Measurements from ENCODE around the gene SLC46A2.

SLC46A2 gene

DNA sequence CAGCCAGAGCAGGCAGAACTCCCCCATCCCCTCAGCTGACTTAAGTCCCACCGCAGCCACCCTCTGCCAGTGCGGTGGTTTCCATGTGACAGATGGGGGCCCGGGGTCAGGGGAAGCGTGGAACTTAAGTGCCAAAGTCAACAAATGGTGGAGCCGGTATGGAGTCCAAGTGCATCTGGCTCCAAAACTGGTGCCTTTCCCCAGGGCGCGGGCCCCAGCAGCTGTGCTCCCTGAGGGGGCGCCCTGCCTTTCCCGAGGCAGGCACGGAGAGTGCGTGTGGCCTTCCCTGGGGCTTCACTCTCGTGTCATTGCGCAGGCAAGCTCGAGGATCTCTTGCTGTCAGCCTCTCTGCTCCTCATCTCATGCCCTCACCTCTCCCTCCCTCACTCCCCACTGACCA, 33.8 kb downstream of the SLC46A2 start:
- Histone ChIP-seq H3K4me2 (ENCODE audit: low read length) (no peak overlapping the region), H3K4me3 (ENCODE audit: low read length) (no peak overlapping the region), H2AK5ac (ENCODE audit: low read length) (no peak overlapping the region), H3K9ac (ENCODE audit: low read length) (no peak overlapping the region), H2BK120ac (ENCODE audit: low read depth, low read length) (no peak overlapping the region), H3K4ac (ENCODE audit: low read depth, low read length) (no peak overlapping the region), H2BK5ac (ENCODE audit: low read length) (no peak overlapping the region), H3K56ac (ENCODE audit: low read length) (no peak overlapping the region), H3K79me1 (ENCODE audit: low read length) (no peaks in the 10 kb centered on the region), H4K5ac (ENCODE audit: low read length) (no peak overlapping the region), H3K27me3 (ENCODE audit: insufficient read depth, low read length, poor library complexity) (no peaks in the 10 kb centered on the region), H2BK15ac (replicated peaks; ENCODE audit: low read depth) (no peak overlapping the region), H3K4me1 (ENCODE audit: control insufficient read depth, low read depth, low read length) (no peaks in the 10 kb centered on the region), H3K23ac (ENCODE audit: low read length) (no peak overlapping the region), H3K36me3 (ENCODE audit: control insufficient read depth, insufficient read depth, low read length) (no peaks in the 10 kb centered on the region), H3K27ac (ENCODE audit: low read depth, low read length) (no peak overlapping the region), H4K8ac (ENCODE audit: low read depth, low read length) (no peak overlapping the region), H3K18ac (ENCODE audit: low read length) (no peak overlapping the region), H3K79me2 (ENCODE audit: control insufficient read depth, insufficient read depth, low read length) (no peaks in the 10 kb centered on the region)
- WGBS (ENCODE audit: extremely low coverage, insufficient coverage, low lambda C conversion rate): no CpG with 5 or more reads among the region's 14 CpGs
- no peak for DNase-seq

DNA sequence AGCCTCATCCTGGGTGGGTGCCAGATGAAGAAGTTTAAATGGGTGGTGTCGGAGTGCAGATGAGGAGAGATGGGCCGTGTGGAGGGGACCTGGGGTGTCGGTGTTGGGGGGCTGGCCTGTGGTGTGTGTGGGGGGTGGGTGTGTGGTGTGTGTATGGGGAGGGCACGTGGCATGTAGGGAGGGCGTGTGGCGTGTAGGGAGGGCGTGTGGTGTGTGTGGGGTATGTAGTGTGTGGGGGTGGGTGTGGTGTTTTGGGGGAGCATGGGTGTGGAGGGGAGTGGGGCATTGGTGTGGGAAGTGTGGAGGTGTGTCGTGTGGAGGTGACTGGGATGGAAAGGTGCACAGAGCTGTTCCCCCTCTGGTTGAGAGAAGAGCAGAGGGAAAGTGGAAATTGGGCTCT, 34.5 kb downstream of the SLC46A2 start:
- H3K79me2 ChIP-seq (ENCODE audit: control insufficient read depth, insufficient read depth, low read length): no peaks in the 10 kb centered on the region
- no peak overlapping the region for H3K4me2 ChIP-seq (ENCODE audit: low read length)
- H4K8ac ChIP-seq (ENCODE audit: low read depth, low read length): no peak overlapping the region
- no peak overlapping the region for H4K5ac ChIP-seq (ENCODE audit: low read length)
- no peak overlapping the region for H3K18ac ChIP-seq (ENCODE audit: low read length)
- 100% methylated on average over 4 of the region's 8 CpGs for WGBS (ENCODE audit: extremely low coverage, insufficient coverage, low lambda C conversion rate)
- no peak overlapping the region for H2BK5ac ChIP-seq (ENCODE audit: low read length)
- H3K27ac ChIP-seq (ENCODE audit: low read depth, low read length): no peak overlapping the region
- H3K9ac ChIP-seq (ENCODE audit: low read length): no peak overlapping the region
- no peaks in the 10 kb centered on the region for H3K4me1 ChIP-seq (ENCODE audit: control insufficient read depth, low read depth, low read length)
- no peak for DNase-seq
- H3K23ac ChIP-seq (ENCODE audit: low read length): no peak overlapping the region
- no peak overlapping the region for H2BK15ac ChIP-seq (replicated peaks; ENCODE audit: low read depth)
- no peak overlapping the region for H3K4ac ChIP-seq (ENCODE audit: low read depth, low read length)
- H2BK120ac ChIP-seq (ENCODE audit: low read depth, low read length): no peak overlapping the region
- no peak overlapping the region for H3K4me3 ChIP-seq (ENCODE audit: low read length)
- no peaks in the 10 kb centered on the region for H3K36me3 ChIP-seq (ENCODE audit: control insufficient read depth, insufficient read depth, low read length)
- no peak overlapping the region for H2AK5ac ChIP-seq (ENCODE audit: low read length)
- H3K56ac ChIP-seq (ENCODE audit: low read length): no peak overlapping the region
- no peaks in the 10 kb centered on the region for H3K79me1 ChIP-seq (ENCODE audit: low read length)
- no peaks in the 10 kb centered on the region for H3K27me3 ChIP-seq (ENCODE audit: insufficient read depth, low read length, poor library complexity)

DNA sequence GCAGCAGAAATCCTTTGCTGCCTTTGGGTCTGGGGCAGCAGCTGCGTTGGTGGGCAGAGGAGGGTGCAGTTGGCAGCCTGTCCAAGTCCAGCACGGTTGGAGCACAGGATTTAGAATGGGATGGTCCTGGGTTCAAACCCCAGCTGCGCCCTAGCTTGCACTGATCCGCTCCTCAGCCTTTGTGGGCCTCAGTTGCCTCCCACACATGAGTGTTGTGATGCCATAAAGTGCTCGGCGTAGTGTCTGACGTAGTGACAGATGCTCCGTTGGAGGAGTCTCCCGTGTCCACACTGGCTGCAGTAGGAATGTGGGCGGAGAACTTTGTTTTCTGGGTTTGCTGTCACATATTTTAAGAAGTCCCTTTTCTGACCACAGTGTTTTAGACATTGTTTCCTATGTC, 36.0 kb downstream of the SLC46A2 start:
- Histone ChIP-seq H3K4me1 (ENCODE audit: control insufficient read depth, low read depth, low read length) (no peaks in the 10 kb centered on the region), H3K36me3 (ENCODE audit: control insufficient read depth, insufficient read depth, low read length) (no peaks in the 10 kb centered on the region), H3K23ac (ENCODE audit: low read length) (no peak overlapping the region), H3K4me2 (ENCODE audit: low read length) (no peak overlapping the region), H3K56ac (ENCODE audit: low read length) (no peak overlapping the region), H4K5ac (ENCODE audit: low read length) (no peak overlapping the region), H2AK5ac (ENCODE audit: low read length) (no peak overlapping the region), H2BK15ac (replicated peaks; ENCODE audit: low read depth) (no peak overlapping the region), H2BK120ac (ENCODE audit: low read depth, low read length) (no peak overlapping the region), H3K79me1 (ENCODE audit: low read length) (no peaks in the 10 kb centered on the region), H3K4me3 (ENCODE audit: low read length) (no peak overlapping the region), H3K27ac (ENCODE audit: low read depth, low read length) (no peak overlapping the region), H2BK5ac (ENCODE audit: low read length) (no peak overlapping the region), H3K18ac (ENCODE audit: low read length) (no peak overlapping the region), H3K27me3 (ENCODE audit: insufficient read depth, low read length, poor library complexity) (no peaks in the 10 kb centered on the region), H4K8ac (ENCODE audit: low read depth, low read length) (no peak overlapping the region), H3K79me2 (ENCODE audit: control insufficient read depth, insufficient read depth, low read length) (no peaks in the 10 kb centered on the region), H3K4ac (ENCODE audit: low read depth, low read length) (no peak overlapping the region), H3K9ac (ENCODE audit: low read length) (no peak overlapping the region)
- no peak for DNase-seq
- WGBS (ENCODE audit: extremely low coverage, insufficient coverage, low lambda C conversion rate): no CpG with 5 or more reads among the region's 10 CpGs

DNA sequence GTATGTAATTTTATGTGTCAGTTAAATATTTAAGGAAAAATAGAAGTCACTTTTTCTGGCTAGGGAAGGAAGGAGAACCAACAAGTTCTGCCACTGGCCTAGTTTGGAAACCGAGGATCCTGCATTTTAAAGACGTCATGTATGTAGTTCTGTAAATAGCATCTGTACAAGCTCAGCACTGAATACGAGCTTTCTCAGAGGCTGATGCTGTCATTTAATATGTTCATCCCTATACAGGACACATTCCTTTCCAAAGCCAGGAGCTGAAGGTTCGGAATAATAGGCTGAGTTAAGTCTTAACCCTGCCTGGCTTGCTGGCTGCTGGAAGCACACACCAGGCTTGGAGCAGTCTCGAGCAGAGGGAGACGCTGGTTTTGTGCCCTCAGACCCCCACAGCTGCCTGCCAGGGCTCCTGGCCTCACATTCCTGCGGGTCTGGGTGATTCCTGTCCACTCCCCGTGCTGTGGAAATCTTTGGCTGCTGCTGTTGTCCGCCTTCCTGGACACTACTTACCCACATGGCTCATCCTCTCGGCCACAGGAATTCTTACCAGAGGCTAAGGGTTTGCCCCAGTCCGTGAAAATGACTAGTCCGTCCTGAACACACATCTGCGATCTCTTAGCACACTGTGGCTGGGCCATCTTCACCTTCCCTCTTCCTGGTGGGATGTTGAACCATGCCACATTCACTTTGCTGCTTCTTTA, 36.6 kb downstream of the SLC46A2 start:
- Histone ChIP-seq H3K4ac (ENCODE audit: low read depth, low read length) (no peak overlapping the region), H2BK15ac (replicated peaks; ENCODE audit: low read depth) (no peak overlapping the region), H3K23ac (ENCODE audit: low read length) (no peak overlapping the region), H3K27me3 (ENCODE audit: insufficient read depth, low read length, poor library complexity) (no peaks in the 10 kb centered on the region), H3K36me3 (ENCODE audit: control insufficient read depth, insufficient read depth, low read length) (no peaks in the 10 kb centered on the region), H3K79me2 (ENCODE audit: control insufficient read depth, insufficient read depth, low read length) (no peaks in the 10 kb centered on the region), H2AK5ac (ENCODE audit: low read length) (no peak overlapping the region), H2BK120ac (ENCODE audit: low read depth, low read length) (no peak overlapping the region), H3K4me3 (ENCODE audit: low read length) (no peak overlapping the region), H3K79me1 (ENCODE audit: low read length) (no peaks in the 10 kb centered on the region), H3K4me1 (ENCODE audit: control insufficient read depth, low read depth, low read length) (no peaks in the 10 kb centered on the region), H3K56ac (ENCODE audit: low read length) (no peak overlapping the region), H3K4me2 (ENCODE audit: low read length) (no peak overlapping the region), H3K27ac (ENCODE audit: low read depth, low read length) (no peak overlapping the region), H3K9ac (ENCODE audit: low read length) (no peak overlapping the region), H3K18ac (ENCODE audit: low read length) (no peak overlapping the region), H4K5ac (ENCODE audit: low read length) (no peak overlapping the region), H4K8ac (ENCODE audit: low read depth, low read length) (no peak overlapping the region), H2BK5ac (ENCODE audit: low read length) (no peak overlapping the region)
- no CpG with 5 or more reads among the region's 13 CpGs for WGBS (ENCODE audit: extremely low coverage, insufficient coverage, low lambda C conversion rate)
- DNase-seq: no peak

DNA sequence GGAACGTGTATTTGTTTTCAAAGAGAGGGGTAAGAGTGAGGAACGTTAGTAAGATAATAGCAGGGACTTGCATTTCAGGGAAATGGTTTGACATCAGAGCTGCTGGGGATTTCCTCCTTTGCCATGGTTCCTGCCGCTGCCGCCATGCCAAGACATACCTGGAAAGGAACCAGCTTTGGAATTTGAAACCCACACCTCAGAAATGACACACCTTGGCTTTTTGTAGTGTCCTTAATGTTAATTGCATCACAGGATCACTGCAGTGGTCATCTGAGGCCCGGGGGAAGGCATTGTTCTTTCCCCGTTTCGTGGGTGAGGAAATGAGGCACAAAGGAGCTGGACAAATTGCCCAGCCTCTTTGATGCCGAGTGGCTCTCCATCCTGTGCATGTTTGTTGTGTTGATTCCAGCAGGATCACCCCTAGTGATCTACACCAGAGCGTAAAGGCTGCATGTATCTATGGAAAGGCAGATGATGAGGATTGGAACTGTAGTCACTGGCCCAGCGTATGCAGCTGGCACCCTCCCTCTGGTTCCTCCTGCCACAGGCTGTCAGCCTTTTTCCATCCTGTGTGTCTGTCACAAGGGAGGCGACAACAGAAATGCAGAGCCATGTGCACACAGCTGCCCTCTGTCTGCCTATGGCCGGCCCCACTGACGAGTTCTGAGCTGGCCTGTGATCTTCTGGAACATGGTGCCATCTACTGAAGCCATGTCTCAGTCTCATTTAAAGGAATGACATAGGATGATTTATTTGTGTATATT, 37.8 kb downstream of the SLC46A2 start:
- no peak overlapping the region for H3K4me2 ChIP-seq (ENCODE audit: low read length)

More for the DNA sequence above, 37.8 kb downstream of the SLC46A2 start:
- Histone ChIP-seq H2BK120ac (ENCODE audit: low read depth, low read length) (no peak overlapping the region), H3K18ac (ENCODE audit: low read length) (no peak overlapping the region), H3K27ac (ENCODE audit: low read depth, low read length) (no peak overlapping the region), H2BK15ac (replicated peaks; ENCODE audit: low read depth) (no peak overlapping the region), H2AK5ac (ENCODE audit: low read length) (no peak overlapping the region), H2BK5ac (ENCODE audit: low read length) (no peak overlapping the region), H3K27me3 (ENCODE audit: insufficient read depth, low read length, poor library complexity) (no peaks in the 10 kb centered on the region), H3K23ac (ENCODE audit: low read length) (no peak overlapping the region), H3K4me3 (ENCODE audit: low read length) (no peak overlapping the region), H3K4me1 (ENCODE audit: control insufficient read depth, low read depth, low read length) (no peaks in the 10 kb centered on the region), H4K8ac (ENCODE audit: low read depth, low read length) (no peak overlapping the region), H3K9ac (ENCODE audit: low read length) (no peak overlapping the region), H3K79me1 (ENCODE audit: low read length) (no peaks in the 10 kb centered on the region), H3K79me2 (ENCODE audit: control insufficient read depth, insufficient read depth, low read length) (no peaks in the 10 kb centered on the region), H3K36me3 (ENCODE audit: control insufficient read depth, insufficient read depth, low read length) (no peaks in the 10 kb centered on the region), H3K4ac (ENCODE audit: low read depth, low read length) (no peak overlapping the region), H3K56ac (ENCODE audit: low read length) (no peak overlapping the region), H4K5ac (ENCODE audit: low read length) (no peak overlapping the region)
- no peak for DNase-seq
- no CpG with 5 or more reads among the region's 13 CpGs for WGBS (ENCODE audit: extremely low coverage, insufficient coverage, low lambda C conversion rate)
